Glutamatergic neuron (in vitro differentiated cells): ENCODE data around the gene DHX35. TPM values are rescaled to one million over a fixed set of nuclear protein-coding genes. Genes with fewer than 3 reads are reported as not detected.

Experiments used
- DNase-seq: peaks from one replicate; pipeline ENCODE4 v3.0.0; 2022
- H3K27ac Mint-ChIP-seq: one replicate; pipeline ENCODE4 v1.8.0; 2020; ENCODE audit warnings: mild to moderate bottlenecking, mixed read lengths, inconsistent platforms; ENCODE audit not compliant: unreplicated experiment
- H3K27me3 Mint-ChIP-seq: one replicate; pipeline ENCODE4 v1.8.0; 2020; ENCODE audit warnings: mild to moderate bottlenecking, moderate library complexity, mixed read lengths, inconsistent platforms; ENCODE audit not compliant: unreplicated experiment
- H3K36me3 Mint-ChIP-seq: one replicate; pipeline ENCODE4 v1.8.0; 2020; ENCODE audit warnings: mild to moderate bottlenecking, mixed read lengths, inconsistent platforms; ENCODE audit not compliant: unreplicated experiment
- H3K4me1 Mint-ChIP-seq: one replicate; pipeline ENCODE4 v1.8.0; 2020; ENCODE audit warnings: mild to moderate bottlenecking, low read depth, mixed read lengths, inconsistent platforms; ENCODE audit not compliant: unreplicated experiment
- H3K4me3 Mint-ChIP-seq: one replicate; pipeline ENCODE4 v1.8.0; 2020; ENCODE audit warnings: mild to moderate bottlenecking, mixed read lengths, inconsistent platforms; ENCODE audit not compliant: unreplicated experiment
- H3K9me3 Mint-ChIP-seq: one replicate; pipeline ENCODE4 v1.8.0; 2020; ENCODE audit warnings: mild to moderate bottlenecking, moderate library complexity, mixed read lengths, inconsistent platforms; ENCODE audit not compliant: unreplicated experiment
- total RNA-seq: library from RNA; stranded (reverse); fragmentation: NEBNext Ultra II Directional; extraction: Animal tissue kit (Norgen Biotek cat#: 25700); gene quantifications from one replicate; pipeline ENCODE4 v1.2.1, GENCODE V29; 2021; ENCODE audit not compliant: unreplicated experiment
- TF ChIP-seq, protein P1 (sequence below): fragments of 200-600 bp; sonication (generic); IDR thresholded peaks from one replicate; pipeline ENCODE4 v1.5.0; 2021; ENCODE audit not compliant: partially characterized antibody, unreplicated experiment

Gene DHX35
- total RNA-seq, 1 donor from 2014 or later, result 12.0 TPM

DNA sequence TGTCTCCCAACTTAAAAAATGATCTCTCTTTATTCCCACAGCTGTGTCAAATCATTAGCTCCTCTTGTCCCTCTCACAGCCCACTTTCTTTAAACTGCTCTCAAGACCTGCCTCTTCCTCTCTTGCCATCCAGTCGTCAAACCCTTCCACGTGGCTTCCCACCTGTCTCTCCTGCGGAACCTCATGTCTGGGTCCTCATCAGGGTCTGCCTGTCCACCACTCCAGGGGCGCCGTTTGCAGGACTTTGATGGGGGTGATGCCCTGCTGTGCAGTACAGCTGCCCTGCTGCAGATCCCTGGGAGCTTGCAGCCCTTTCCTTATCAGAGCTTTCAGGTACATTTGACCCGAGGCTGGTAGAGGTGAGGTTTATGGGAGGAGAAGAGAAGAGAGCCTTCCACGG lies 114.8 kb downstream of the DHX35 start:
- H3K27me3 Mint-ChIP-seq, result peaks cover 4% of the 10 kb centered on the region

DNA sequence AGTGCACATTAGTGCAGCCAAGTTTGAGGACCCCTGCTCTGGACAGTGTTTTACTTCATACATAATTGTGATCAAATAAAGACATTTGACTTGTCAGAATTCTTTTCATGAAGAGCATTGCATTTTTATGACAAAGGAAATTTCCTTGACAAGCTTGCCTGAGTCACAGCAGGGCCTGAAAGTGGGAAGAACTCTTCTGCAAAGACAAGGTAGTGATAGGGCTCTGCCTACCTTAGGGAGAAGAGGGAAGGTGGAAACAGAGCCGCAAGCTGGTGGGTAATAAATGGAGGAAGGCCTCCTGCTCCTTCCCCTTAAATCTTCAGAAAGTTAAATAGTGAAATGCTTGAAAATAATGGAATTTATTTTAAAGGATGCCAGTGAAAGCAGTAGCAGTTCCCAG lies 118.2 kb downstream of the DHX35 start:
- H3K9me3 Mint-ChIP-seq, result peaks cover 10% of the 10 kb centered on the region
- TF ChIP-seq, protein P1, sequence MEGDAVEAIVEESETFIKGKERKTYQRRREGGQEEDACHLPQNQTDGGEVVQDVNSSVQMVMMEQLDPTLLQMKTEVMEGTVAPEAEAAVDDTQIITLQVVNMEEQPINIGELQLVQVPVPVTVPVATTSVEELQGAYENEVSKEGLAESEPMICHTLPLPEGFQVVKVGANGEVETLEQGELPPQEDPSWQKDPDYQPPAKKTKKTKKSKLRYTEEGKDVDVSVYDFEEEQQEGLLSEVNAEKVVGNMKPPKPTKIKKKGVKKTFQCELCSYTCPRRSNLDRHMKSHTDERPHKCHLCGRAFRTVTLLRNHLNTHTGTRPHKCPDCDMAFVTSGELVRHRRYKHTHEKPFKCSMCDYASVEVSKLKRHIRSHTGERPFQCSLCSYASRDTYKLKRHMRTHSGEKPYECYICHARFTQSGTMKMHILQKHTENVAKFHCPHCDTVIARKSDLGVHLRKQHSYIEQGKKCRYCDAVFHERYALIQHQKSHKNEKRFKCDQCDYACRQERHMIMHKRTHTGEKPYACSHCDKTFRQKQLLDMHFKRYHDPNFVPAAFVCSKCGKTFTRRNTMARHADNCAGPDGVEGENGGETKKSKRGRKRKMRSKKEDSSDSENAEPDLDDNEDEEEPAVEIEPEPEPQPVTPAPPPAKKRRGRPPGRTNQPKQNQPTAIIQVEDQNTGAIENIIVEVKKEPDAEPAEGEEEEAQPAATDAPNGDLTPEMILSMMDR, result no peak

More for the DNA sequence above, 114.8 kb downstream of the DHX35 start:
- H3K4me1 Mint-ChIP-seq, result peaks cover 9% of the 10 kb centered on the region
- no peaks in the 10 kb centered on the region for H3K9me3 Mint-ChIP-seq
- H3K36me3 Mint-ChIP-seq, result no peaks in the 10 kb centered on the region
- H3K27ac Mint-ChIP-seq, result no peak overlapping the region
- H3K4me3 Mint-ChIP-seq, result no peak overlapping the region
- TF ChIP-seq, protein P1, result no peak
- DNase-seq, result no peak

DNA sequence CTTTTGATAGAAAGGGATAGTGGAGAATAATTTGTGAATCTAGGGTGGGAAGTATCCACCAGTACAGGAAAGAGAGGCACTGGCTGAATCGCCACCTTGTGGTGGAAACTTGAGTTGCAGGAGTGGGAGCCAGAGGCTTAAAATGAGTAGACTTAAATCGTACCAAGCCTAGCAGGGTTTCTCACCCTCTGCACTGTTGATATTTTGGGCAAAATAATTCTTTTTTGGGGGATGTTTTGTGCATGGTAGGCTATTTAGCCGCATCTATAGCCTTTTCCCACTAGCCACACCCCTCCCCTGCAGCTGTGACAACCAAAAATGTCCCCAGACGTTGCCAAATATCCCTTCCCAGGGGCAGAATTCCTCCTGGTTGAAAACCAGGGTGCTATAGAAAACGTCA lies 119.1 kb downstream of the DHX35 start:
- Mint-ChIP-seq H3K36me3 (peaks cover 11% of the 10 kb centered on the region), H3K27ac (no peak overlapping the region), H3K4me1 (peaks cover 25% of the 10 kb centered on the region), H3K27me3 (peaks cover 11% of the 10 kb centered on the region), H3K9me3 (peaks cover 10% of the 10 kb centered on the region), H3K4me3 (no peak overlapping the region)
- TF ChIP-seq, protein P1, result peak; percentile 94
- peak; percentile 93 for DNase-seq

More for the DNA sequence above, 118.2 kb downstream of the DHX35 start:
- DNase-seq, result no peak
- Mint-ChIP-seq H3K27me3 (peaks cover 12% of the 10 kb centered on the region), H3K36me3 (peaks cover 6% of the 10 kb centered on the region), H3K4me3 (no peak overlapping the region), H3K4me1 (peaks cover 25% of the 10 kb centered on the region), H3K27ac (no peak overlapping the region)

DNA sequence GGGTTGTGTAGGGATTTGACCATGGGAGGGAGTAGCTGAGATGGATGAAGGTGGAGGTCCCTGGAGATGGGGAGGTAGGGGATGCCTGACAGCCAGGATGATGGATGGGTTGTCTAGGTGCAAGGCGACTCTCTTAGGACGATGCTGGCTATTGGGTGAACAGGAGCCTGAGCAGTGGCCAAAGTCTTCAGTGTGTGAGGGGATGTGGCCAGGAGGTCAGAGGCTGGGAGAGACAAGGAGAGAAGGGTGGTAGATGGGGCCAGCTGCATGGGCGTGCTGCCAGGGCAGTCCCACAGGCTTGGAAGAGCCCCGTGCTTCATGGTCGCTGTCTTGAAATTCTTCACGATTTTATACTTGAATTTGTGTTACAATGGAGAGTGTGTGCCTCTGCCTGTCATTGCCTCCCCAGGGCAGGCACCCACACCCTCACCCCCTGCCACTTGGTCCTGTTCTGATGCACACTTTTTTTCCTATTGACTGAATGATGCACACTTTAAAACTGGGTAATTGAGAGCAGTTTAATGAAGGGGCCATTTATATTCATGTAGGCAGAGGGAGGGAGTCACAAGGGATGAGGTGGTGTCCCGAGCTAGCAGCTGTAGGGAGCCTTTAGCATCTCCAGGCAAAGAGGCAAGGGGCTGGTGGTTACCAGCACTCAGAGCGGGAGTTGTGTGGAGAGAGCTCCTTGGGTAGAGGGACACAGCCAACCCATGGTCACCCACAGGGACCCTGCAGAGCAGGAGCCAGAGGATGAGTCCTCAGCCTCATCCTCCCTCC lies 120.7 kb downstream of the DHX35 start:
- no peak for DNase-seq
- TF ChIP-seq, protein P1, result no peak
- Mint-ChIP-seq H3K36me3 (peaks cover 11% of the 10 kb centered on the region), H3K27me3 (peaks cover 11% of the 10 kb centered on the region), H3K27ac (peak overlapping the region; percentile 65), H3K4me1 (peaks cover 25% of the 10 kb centered on the region), H3K4me3 (peak overlapping the region; percentile 0), H3K9me3 (peaks cover 10% of the 10 kb centered on the region)

DNA sequence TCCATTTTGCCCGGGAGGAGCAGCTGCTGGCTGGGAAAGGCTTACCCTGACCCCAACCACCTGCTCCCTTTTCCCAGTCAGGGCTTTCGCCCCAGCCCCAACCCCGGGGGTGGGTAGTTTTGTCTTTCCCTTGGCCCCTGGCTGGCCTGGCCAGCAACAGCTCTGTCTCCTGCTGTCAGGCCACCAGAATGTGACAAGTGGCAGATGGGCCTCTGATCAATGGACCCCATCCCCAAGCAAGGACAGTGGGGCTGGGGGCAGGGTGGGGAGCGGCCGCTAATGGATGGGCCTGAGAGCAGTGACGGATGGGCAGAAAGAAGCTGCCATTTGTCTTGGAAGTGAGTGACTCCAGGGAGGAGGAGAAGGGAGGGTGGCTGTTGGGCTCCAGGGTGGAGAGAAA lies 121.6 kb downstream of the DHX35 start:
- Mint-ChIP-seq H3K4me1 (peaks cover 23% of the 10 kb centered on the region), H3K9me3 (peaks cover 10% of the 10 kb centered on the region), H3K4me3 (no peak overlapping the region), H3K36me3 (peaks cover 11% of the 10 kb centered on the region), H3K27ac (peak overlapping the region; percentile 65), H3K27me3 (peaks cover 11% of the 10 kb centered on the region)
- TF ChIP-seq, protein P1, result no peak
- DNase-seq, result peak; percentile 70
